Fibroblast of lung (primary cell): ENCODE measurements around the gene MCTP2. TPM values are rescaled to one million over a fixed set of nuclear protein-coding genes. Genes with fewer than 3 reads are reported as not detected.

ENCODE experiments used
- DNase-seq, 2 donors: peaks; one replicate each; pipeline versions ENCODE4 v3.0.0 to v3.0.0-alpha.2; 2010; ENCODE audit warnings: low read depth in 2 of 2
- H2AFZ ChIP-seq: 2 replicates; pipeline ENCODE4 v1.5.1; 2012; ENCODE audit warnings: low read length, control low read depth, inconsistent platforms
- H3K27ac ChIP-seq: 2 replicates; pipeline ENCODE4 v1.5.1; 2011; ENCODE audit warnings: low read length, control low read depth; ENCODE audit not compliant: insufficient read depth
- H3K27me3 ChIP-seq: 2 replicates; pipeline ENCODE4 v1.5.1; 2011; ENCODE audit warnings: mild to moderate bottlenecking, low read length; ENCODE audit not compliant: control insufficient read depth, insufficient read depth
- H3K36me3 ChIP-seq: 2 replicates; pipeline ENCODE4 v1.5.1; 2011; ENCODE audit warnings: low read length; ENCODE audit not compliant: control insufficient read depth, insufficient read depth
- H3K4me1 ChIP-seq: 2 replicates; pipeline ENCODE4 v1.5.1; 2011; ENCODE audit warnings: low read length; ENCODE audit not compliant: control insufficient read depth, insufficient read depth; ENCODE audit errors: extremely low read depth
- H3K4me2 ChIP-seq: 2 replicates; pipeline ENCODE4 v1.5.1; 2011; ENCODE audit warnings: low read length, control low read depth; ENCODE audit not compliant: insufficient read depth; ENCODE audit errors: extremely low read depth
- H3K4me3 ChIP-seq, 4 experiments: fragments of 200-600 bp in 1 of 4; sonication (generic) in 1 of 4; replicated peaks in 1 of 4; 2 replicates each; pipeline ENCODE4 v1.5.1; 2011 to 2016; ENCODE audit warnings: low read length in 4 of 4, low read depth in 3 of 4, mild to moderate bottlenecking in 3 of 4, control low read depth in 2 of 4, inconsistent platforms in 1 of 4, mixed read lengths in 1 of 4; ENCODE audit not compliant: insufficient read depth in 1 of 4; ENCODE audit errors: control extremely low read depth in 1 of 4
- H3K79me2 ChIP-seq: 2 replicates; pipeline ENCODE4 v1.5.1; 2012; ENCODE audit warnings: mild to moderate bottlenecking, low read length, inconsistent platforms; ENCODE audit not compliant: control insufficient read depth, insufficient read depth
- H3K9ac ChIP-seq: 2 replicates; pipeline ENCODE4 v1.5.1; 2011; ENCODE audit warnings: mild to moderate bottlenecking, low read length, control low read depth; ENCODE audit not compliant: insufficient read depth
- H3K9me3 ChIP-seq: 2 replicates; pipeline ENCODE4 v1.5.1; 2012; ENCODE audit warnings: low read depth, low read length; ENCODE audit not compliant: control insufficient read depth, insufficient read depth
- H4K20me1 ChIP-seq: 2 replicates; pipeline ENCODE4 v1.5.1; 2011; ENCODE audit warnings: low read length; ENCODE audit not compliant: control insufficient read depth, insufficient read depth; ENCODE audit errors: extremely low read depth
- CTCF ChIP-seq, 2 donors: IDR thresholded peaks in 1 of 2; conservative IDR thresholded peaks in 1 of 2; 1 replicate in 1 of 2; 2 replicates in 1 of 2; pipeline ENCODE4 v1.5.1; 2011 to 2012; ENCODE audit warnings: low read length in 2 of 2, control low read depth in 1 of 2, inconsistent platforms in 1 of 2, low read depth in 1 of 2, mild to moderate bottlenecking in 1 of 2
- EZH2 ChIP-seq: IDR thresholded peaks from 2 replicates; pipeline ENCODE4 v1.5.1; 2012; ENCODE audit warnings: low read length, control low read depth, mild to moderate bottlenecking; ENCODE audit errors: missing control alignments
- polyA plus RNA-seq, 2 donors: library from polyadenylated mRNA; depleted of rRNA in 1 of 2; stranded (reverse) in 1 of 2; unstranded in 1 of 2; fragments of >200 nt; gene quantifications; 2 replicates each; pipeline ENCODE4 v1.2.1, GENCODE V29; 2011 to 2012; ENCODE audit warnings: missing spikeins in 1 of 2
- total RNA-seq: library from RNA; depleted of rRNA; stranded (reverse); fragments of >200 nt; gene quantifications from 2 replicates; pipeline ENCODE4 v1.2.1, GENCODE V29; 2014

The MCTP2 gene
- total and polyA plus RNA-seq, 2 donors (not counting 1 experiment from before 2014, with no cell fraction given): 3.6 to 14.5 TPM

- Histone ChIP-seq H3K9me3 (no peaks in the 10 kb centered on the region), H3K9ac (no peak overlapping the region), H3K79me2 (no peaks in the 10 kb centered on the region), H4K20me1 (no peaks in the 10 kb centered on the region), H3K27ac (no peak overlapping the region), H3K4me3 (no peak overlapping the region), H3K4me2 (no peak overlapping the region), H3K27me3 (no peaks in the 10 kb centered on the region), H3K4me1 (no peaks in the 10 kb centered on the region), H2AFZ (no peak overlapping the region), H3K36me3 (no peaks in the 10 kb centered on the region)
- TF ChIP-seq EZH2: no peak
- TF ChIP-seq CTCF (conservative IDR thresholded peaks at IDR 0.05 in 1 of 2, IDR thresholded peaks at IDR 0.05 in 1 of 2; ENCODE audit: low read depth in 1 of 2, low read length in 2 of 2): no peak
- no peak for DNase-seq
These were observed 235.7 kb downstream of the MCTP2 start for GRCh38 chr15:94467034-94467433.

- H3K79me2 ChIP-seq: no peaks in the 10 kb centered on the region
- H3K4me1 ChIP-seq: no peaks in the 10 kb centered on the region
- no peak overlapping the region for H3K9ac ChIP-seq
- H2AFZ ChIP-seq: no peak overlapping the region
- DNase-seq: no peak
- H3K4me3 ChIP-seq: no peak overlapping the region
- H3K27ac ChIP-seq: no peak overlapping the region
- H3K9me3 ChIP-seq: no peaks in the 10 kb centered on the region
- no peaks in the 10 kb centered on the region for H4K20me1 ChIP-seq
- H3K36me3 ChIP-seq: no peaks in the 10 kb centered on the region
- no peaks in the 10 kb centered on the region for H3K27me3 ChIP-seq
- no peak overlapping the region for H3K4me2 ChIP-seq
- no peak for TF ChIP-seq CTCF (conservative IDR thresholded peaks at IDR 0.05 in 1 of 2, IDR thresholded peaks at IDR 0.05 in 1 of 2; ENCODE audit: low read depth in 1 of 2, low read length in 2 of 2)
- no peak for TF ChIP-seq EZH2
These were observed 239.1 kb downstream of the MCTP2 start for GRCh38 chr15:94470492-94470891.

- no peak for DNase-seq
- Histone ChIP-seq H3K4me2 (no peak overlapping the region), H3K79me2 (no peaks in the 10 kb centered on the region), H3K27ac (no peak overlapping the region), H3K4me3 (no peak overlapping the region), H3K27me3 (no peaks in the 10 kb centered on the region), H3K9me3 (no peaks in the 10 kb centered on the region), H3K4me1 (no peaks in the 10 kb centered on the region), H4K20me1 (no peaks in the 10 kb centered on the region), H3K9ac (no peak overlapping the region), H3K36me3 (no peaks in the 10 kb centered on the region), H2AFZ (no peak overlapping the region)
- TF ChIP-seq EZH2 (no peak), CTCF (conservative IDR thresholded peaks at IDR 0.05 in 1 of 2, IDR thresholded peaks at IDR 0.05 in 1 of 2; ENCODE audit: low read depth in 1 of 2, low read length in 2 of 2) (no peak)
These were observed 245.3 kb downstream of the MCTP2 start for GRCh38 chr15:94476686-94477085.
